Measurements from ENCODE around the gene EEF1AKMT4. TPM values are rescaled to one million over a fixed set of nuclear protein-coding genes. Genes with fewer than 3 reads are reported as not detected.

EEF1AKMT4 gene
- total RNA-seq, 2 experiments from 2014 or later, result 18.8 TPM

DNA sequence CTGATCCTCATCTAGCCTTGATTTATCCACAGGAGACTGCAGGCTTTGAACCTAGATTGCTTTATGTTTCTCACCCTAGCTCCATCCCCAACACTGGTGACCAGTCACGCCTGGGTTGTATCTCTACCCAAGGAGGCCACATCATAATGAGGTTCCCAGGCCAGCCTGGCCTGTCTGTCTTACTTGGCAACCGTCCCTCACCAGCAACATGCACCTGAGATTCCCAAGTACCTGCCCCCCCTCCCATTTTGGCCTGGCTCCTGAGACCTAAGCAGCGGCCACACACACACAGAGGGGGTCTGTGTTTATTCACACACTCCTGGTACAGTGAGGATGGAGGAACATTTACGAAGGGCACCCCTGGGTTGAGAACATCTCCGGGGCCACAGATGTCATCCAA, 9.5 kb downstream of the EEF1AKMT4 start:
- Histone ChIP-seq H3K4me1 (ENCODE audit: insufficient read depth, low read length, poor library complexity, severe bottlenecking) (peaks cover 3% of the 10 kb centered on the region), H3K79me2 (ENCODE audit: insufficient read depth, low read depth, low read length) (no peaks in the 10 kb centered on the region), H3K4me2 (ENCODE audit: low read length) (no peak overlapping the region), H3K4me3 (ENCODE audit: low read depth, low read length, poor library complexity, severe bottlenecking) (no peak overlapping the region), H3K27ac (ENCODE audit: low read depth, low read length, poor library complexity, severe bottlenecking) (no peak overlapping the region), H3K9me2 (ENCODE audit: insufficient read depth, low read length) (no peaks in the 10 kb centered on the region), H3K36me3 (ENCODE audit: insufficient read depth, low read length) (no peaks in the 10 kb centered on the region), H2AFZ (ENCODE audit: low read length) (no peak overlapping the region), H3K9me3 (ENCODE audit: low read length) (no peaks in the 10 kb centered on the region), H4K20me1 (ENCODE audit: insufficient read depth, low read length) (no peaks in the 10 kb centered on the region)
- no TSS peak for BruUV-seq (replicated peaks)
- intact Hi-C loops (cut with micrococcal nuclease; ENCODE audit: unreplicated experiment), result no loop called here
- no peak for TF ChIP-seq EZH2phosphoT487 (IDR thresholded peaks at IDR 0.05; ENCODE audit: borderline replicate concordance, low read depth, low read length)
- TF ChIP-seq, protein P1, sequence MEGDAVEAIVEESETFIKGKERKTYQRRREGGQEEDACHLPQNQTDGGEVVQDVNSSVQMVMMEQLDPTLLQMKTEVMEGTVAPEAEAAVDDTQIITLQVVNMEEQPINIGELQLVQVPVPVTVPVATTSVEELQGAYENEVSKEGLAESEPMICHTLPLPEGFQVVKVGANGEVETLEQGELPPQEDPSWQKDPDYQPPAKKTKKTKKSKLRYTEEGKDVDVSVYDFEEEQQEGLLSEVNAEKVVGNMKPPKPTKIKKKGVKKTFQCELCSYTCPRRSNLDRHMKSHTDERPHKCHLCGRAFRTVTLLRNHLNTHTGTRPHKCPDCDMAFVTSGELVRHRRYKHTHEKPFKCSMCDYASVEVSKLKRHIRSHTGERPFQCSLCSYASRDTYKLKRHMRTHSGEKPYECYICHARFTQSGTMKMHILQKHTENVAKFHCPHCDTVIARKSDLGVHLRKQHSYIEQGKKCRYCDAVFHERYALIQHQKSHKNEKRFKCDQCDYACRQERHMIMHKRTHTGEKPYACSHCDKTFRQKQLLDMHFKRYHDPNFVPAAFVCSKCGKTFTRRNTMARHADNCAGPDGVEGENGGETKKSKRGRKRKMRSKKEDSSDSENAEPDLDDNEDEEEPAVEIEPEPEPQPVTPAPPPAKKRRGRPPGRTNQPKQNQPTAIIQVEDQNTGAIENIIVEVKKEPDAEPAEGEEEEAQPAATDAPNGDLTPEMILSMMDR (conservative IDR thresholded peaks at IDR 0.05; ENCODE audit: low read length), result no peak
- POLR2A ChIA-PET, result no interaction called here
- no peak for DNase-seq (ENCODE audit: low spot score)
- CTCF ChIA-PET (ENCODE audit: unreplicated experiment), result no interaction called here

DNA sequence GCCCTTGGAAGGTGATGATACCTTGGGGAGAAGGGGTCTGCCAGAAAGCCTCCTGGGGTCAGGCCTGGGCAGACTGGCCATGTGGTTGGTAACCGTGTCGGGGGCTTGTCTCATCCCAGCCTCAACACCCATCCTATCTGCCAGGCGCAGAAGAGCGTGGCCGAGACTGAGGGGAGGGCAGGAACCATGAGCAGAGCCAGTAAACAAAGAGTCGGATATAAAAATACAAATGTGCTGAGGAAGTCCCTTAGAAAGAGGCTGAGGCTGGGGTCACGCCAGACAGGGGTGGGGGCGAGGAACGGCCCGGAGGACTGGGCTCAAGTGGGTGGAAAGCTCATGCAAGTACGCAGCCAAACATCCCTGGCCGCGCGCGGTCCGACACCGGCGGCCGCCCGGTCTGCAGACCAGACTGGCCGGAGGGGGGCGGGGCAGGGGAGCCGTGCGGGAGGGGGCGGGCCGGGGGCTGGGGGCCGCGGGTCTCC, 10.0 kb downstream of the EEF1AKMT4 start:
- CTCF ChIA-PET (ENCODE audit: unreplicated experiment), result no interaction called here
- intact Hi-C loops (cut with micrococcal nuclease; ENCODE audit: unreplicated experiment), result no loop called here
- TF ChIP-seq, protein P1 (conservative IDR thresholded peaks at IDR 0.05; ENCODE audit: low read length), result no peak
- TF ChIP-seq EZH2phosphoT487 (IDR thresholded peaks at IDR 0.05; ENCODE audit: borderline replicate concordance, low read depth, low read length), result no peak
- DNase-seq (ENCODE audit: low spot score), result no peak
- Histone ChIP-seq H4K20me1 (ENCODE audit: insufficient read depth, low read length) (no peaks in the 10 kb centered on the region), H3K4me3 (ENCODE audit: low read depth, low read length, poor library complexity, severe bottlenecking) (no peak overlapping the region), H3K4me1 (ENCODE audit: insufficient read depth, low read length, poor library complexity, severe bottlenecking) (peaks cover 3% of the 10 kb centered on the region), H2AFZ (ENCODE audit: low read length) (no peak overlapping the region), H3K36me3 (ENCODE audit: insufficient read depth, low read length) (no peaks in the 10 kb centered on the region), H3K9me2 (ENCODE audit: insufficient read depth, low read length) (no peaks in the 10 kb centered on the region), H3K27ac (ENCODE audit: low read depth, low read length, poor library complexity, severe bottlenecking) (no peak overlapping the region), H3K79me2 (ENCODE audit: insufficient read depth, low read depth, low read length) (no peaks in the 10 kb centered on the region), H3K4me2 (ENCODE audit: low read length) (no peak overlapping the region), H3K9me3 (ENCODE audit: low read length) (no peaks in the 10 kb centered on the region)
- BruUV-seq (replicated peaks), result no TSS peak
- POLR2A ChIA-PET, result no interaction called here

DNA sequence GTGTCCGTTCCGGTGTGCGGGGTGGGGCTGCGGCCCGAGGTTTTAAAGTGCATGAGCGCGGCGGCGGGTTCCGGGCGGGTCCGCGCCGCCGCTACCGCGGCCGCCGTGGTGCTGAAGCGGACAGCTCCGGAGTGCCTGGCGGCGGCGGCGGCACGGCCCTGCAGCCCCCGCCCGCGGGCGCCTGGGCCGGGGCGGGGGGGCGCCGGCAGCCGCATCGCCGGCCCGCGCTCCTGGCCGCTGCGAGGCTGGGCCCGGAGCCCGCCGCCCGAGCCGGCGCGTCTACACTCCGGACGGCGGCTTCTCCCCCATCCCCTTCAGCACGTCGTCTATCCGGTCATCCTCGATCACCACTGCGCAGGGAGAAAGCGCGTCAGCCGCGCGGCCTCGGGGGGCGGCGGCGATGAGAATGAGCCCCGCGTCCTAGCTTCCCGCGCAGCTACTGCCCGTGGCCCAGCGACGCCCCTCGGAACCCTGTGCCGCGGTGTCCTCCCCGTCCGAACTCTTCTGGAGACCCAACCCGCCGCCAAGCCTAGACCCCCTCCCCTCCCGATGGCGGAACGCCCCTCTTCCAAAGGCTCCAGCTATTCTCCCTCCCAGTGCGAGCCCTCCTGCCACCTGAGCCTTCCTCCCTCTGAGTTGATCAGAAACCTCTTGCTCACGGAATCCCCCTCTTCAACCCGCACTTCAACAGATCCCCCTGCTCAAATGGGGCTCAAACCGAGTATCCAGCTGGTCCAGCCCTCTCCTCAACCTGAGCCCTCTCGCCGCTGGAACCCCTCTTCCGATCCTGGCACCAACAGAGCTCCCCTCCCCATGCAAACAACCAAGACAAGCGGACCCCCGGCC, 10.6 kb downstream of the EEF1AKMT4 start:
- POLR2A ChIA-PET, result interaction anchor here (0.6 kb wide), 1 partner anchor 9 kb away, joined by 3 read pairs; no protein-coding TSS in a partner anchor
- BruUV-seq (replicated peaks), result no TSS peak

More for the DNA sequence above, 10.6 kb downstream of the EEF1AKMT4 start:
- Histone ChIP-seq H3K9me2 (ENCODE audit: insufficient read depth, low read length) (no peaks in the 10 kb centered on the region), H2AFZ (ENCODE audit: low read length) (no peak overlapping the region), H3K36me3 (ENCODE audit: insufficient read depth, low read length) (no peaks in the 10 kb centered on the region), H3K4me1 (ENCODE audit: insufficient read depth, low read length, poor library complexity, severe bottlenecking) (peaks cover 3% of the 10 kb centered on the region), H3K79me2 (ENCODE audit: insufficient read depth, low read depth, low read length) (no peaks in the 10 kb centered on the region), H3K27ac (ENCODE audit: low read depth, low read length, poor library complexity, severe bottlenecking) (no peak overlapping the region), H3K4me2 (ENCODE audit: low read length) (peak overlapping the region; percentile 80; the same call in 1 of the 2 replicates), H3K9me3 (ENCODE audit: low read length) (no peaks in the 10 kb centered on the region), H3K4me3 (ENCODE audit: low read depth, low read length, poor library complexity, severe bottlenecking) (no peak overlapping the region), H4K20me1 (ENCODE audit: insufficient read depth, low read length) (no peaks in the 10 kb centered on the region)
- CTCF ChIA-PET (ENCODE audit: unreplicated experiment), result interaction anchor here (0.6 kb wide), 1 partner anchor 242 kb away, joined by 3 read pairs; no protein-coding TSS in a partner anchor
- intact Hi-C loops (cut with micrococcal nuclease; ENCODE audit: unreplicated experiment), result no loop called here
- TF ChIP-seq, protein P1 (conservative IDR thresholded peaks at IDR 0.05; ENCODE audit: low read length), result no peak
- no peak for TF ChIP-seq EZH2phosphoT487 (IDR thresholded peaks at IDR 0.05; ENCODE audit: borderline replicate concordance, low read depth, low read length)
- no peak for DNase-seq (ENCODE audit: low spot score)
